ENCODE results near the gene CHRNA3. TPM values are rescaled to one million over a fixed set of nuclear protein-coding genes. Genes with fewer than 3 reads are reported as not detected.

Gene CHRNA3
- polyA plus RNA-seq, 1 donor (not counting 4 experiments of a cell fraction or from before 2014, with no cell fraction given), result not detected

DNA sequence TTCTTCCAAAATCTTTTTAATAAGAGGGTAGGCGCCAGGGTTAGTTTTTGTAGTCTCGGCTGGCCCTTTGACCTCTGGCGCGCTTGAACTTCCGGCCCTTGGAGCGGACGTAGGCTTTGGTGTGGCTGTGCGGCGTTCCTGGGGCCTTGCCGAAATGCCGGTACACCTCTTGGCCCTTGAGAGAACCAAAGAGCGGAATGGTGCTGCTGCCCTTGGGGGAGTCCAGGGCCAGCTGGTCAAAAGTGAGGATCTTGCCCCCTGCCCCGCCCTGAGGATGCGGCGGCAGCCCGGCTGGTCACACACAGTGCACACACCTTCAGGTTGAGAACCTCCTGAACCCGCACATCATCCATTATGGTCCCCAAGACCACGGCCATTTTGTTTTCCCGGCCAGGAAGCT lies 40.2 kb upstream of the CHRNA3 start:
- Histone ChIP-seq H2AFZ (ENCODE audit: control insufficient read depth, low read length) (no peak overlapping the region), H3K27ac (ENCODE audit: control insufficient read depth, insufficient read depth, low read length) (no peak overlapping the region), H3K9me3 (ENCODE audit: control insufficient read depth, low read depth, low read length) (no peaks in the 10 kb centered on the region), H3K79me2 (ENCODE audit: control insufficient read depth, insufficient read depth, low read length) (no peaks in the 10 kb centered on the region), H3K9me1 (ENCODE audit: control insufficient read depth, extremely low read depth, insufficient read depth, low read length) (no peaks in the 10 kb centered on the region), H3K4me2 (ENCODE audit: control insufficient read depth, extremely low read depth, insufficient read depth, low read depth, low read length) (no peak overlapping the region), H3K27me3 (ENCODE audit: control insufficient read depth, extremely low read depth, insufficient read depth, low read length) (no peaks in the 10 kb centered on the region), H3K9ac (ENCODE audit: control insufficient read depth, extremely low read depth, insufficient read depth, low read length) (no peak overlapping the region), H3K36me3 (ENCODE audit: control insufficient read depth in 2 of 2, extremely low read depth in 1 of 2, insufficient read depth in 2 of 2, low read length in 2 of 2) (no peaks in the 10 kb centered on the region), H3K4me3 (ENCODE audit: control insufficient read depth in 2 of 3, extremely low read depth in 1 of 3, insufficient read depth in 2 of 3, low read depth in 1 of 3, low read length in 3 of 3) (no peak overlapping the region), H3K4me1 (ENCODE audit: control insufficient read depth, extremely low read depth, insufficient read depth, low read length) (no peaks in the 10 kb centered on the region), H4K20me1 (ENCODE audit: control insufficient read depth, extremely low read depth, insufficient read depth, low read length) (no peaks in the 10 kb centered on the region)
- TF ChIP-seq EZH2 (IDR thresholded peaks at IDR 0.05; ENCODE audit: low read length), result no peak
- TF ChIP-seq, protein P1, sequence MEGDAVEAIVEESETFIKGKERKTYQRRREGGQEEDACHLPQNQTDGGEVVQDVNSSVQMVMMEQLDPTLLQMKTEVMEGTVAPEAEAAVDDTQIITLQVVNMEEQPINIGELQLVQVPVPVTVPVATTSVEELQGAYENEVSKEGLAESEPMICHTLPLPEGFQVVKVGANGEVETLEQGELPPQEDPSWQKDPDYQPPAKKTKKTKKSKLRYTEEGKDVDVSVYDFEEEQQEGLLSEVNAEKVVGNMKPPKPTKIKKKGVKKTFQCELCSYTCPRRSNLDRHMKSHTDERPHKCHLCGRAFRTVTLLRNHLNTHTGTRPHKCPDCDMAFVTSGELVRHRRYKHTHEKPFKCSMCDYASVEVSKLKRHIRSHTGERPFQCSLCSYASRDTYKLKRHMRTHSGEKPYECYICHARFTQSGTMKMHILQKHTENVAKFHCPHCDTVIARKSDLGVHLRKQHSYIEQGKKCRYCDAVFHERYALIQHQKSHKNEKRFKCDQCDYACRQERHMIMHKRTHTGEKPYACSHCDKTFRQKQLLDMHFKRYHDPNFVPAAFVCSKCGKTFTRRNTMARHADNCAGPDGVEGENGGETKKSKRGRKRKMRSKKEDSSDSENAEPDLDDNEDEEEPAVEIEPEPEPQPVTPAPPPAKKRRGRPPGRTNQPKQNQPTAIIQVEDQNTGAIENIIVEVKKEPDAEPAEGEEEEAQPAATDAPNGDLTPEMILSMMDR (optimal IDR thresholded peaks at IDR 0.05 in 1 of 3, IDR thresholded peaks at IDR 0.05 in 1 of 3, conservative IDR thresholded peaks at IDR 0.05 in 1 of 3; ENCODE audit: extremely low read depth in 1 of 3, insufficient read depth in 2 of 3, low read length in 3 of 3), result no peak
- dilution Hi-C loops (cut with MboI; ENCODE audit: extremely low pct_ligation_motif_present, low sequenced_read_pairs), result no loop called here
- no peak for DNase-seq (ENCODE audit: low read depth, low spot score)
- FAIRE-seq, result no peak

DNA sequence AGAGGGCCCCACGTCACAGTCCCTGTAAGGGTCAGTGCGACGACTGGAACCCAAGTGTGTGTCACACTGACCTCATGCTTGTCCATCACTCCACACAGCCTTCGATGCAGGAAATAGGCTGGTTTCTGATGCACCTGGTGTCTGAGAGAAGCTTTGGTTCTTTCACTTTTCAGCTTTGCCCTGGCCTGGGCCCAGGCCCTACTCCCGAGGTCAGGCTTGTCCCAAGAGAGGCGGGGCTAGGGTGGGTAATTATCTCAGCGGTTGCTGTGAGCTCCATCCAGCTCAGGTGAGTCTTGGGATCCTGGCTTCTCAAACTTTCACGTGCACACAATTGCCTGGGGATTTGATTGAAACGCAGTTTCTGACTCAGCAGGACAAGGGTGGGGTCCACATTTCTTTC lies 39.8 kb upstream of the CHRNA3 start:
- no peak for TF ChIP-seq EZH2 (IDR thresholded peaks at IDR 0.05; ENCODE audit: low read length)
- TF ChIP-seq, protein P1 (optimal IDR thresholded peaks at IDR 0.05 in 1 of 3, IDR thresholded peaks at IDR 0.05 in 1 of 3, conservative IDR thresholded peaks at IDR 0.05 in 1 of 3; ENCODE audit: extremely low read depth in 1 of 3, insufficient read depth in 2 of 3, low read length in 3 of 3), result no peak
- no peak for DNase-seq (ENCODE audit: low read depth, low spot score)

More for the DNA sequence above, 39.8 kb upstream of the CHRNA3 start:
- Histone ChIP-seq H3K79me2 (ENCODE audit: control insufficient read depth, insufficient read depth, low read length) (no peaks in the 10 kb centered on the region), H3K4me1 (ENCODE audit: control insufficient read depth, extremely low read depth, insufficient read depth, low read length) (no peaks in the 10 kb centered on the region), H3K4me2 (ENCODE audit: control insufficient read depth, extremely low read depth, insufficient read depth, low read depth, low read length) (no peak overlapping the region), H3K36me3 (ENCODE audit: control insufficient read depth in 2 of 2, extremely low read depth in 1 of 2, insufficient read depth in 2 of 2, low read length in 2 of 2) (no peaks in the 10 kb centered on the region), H2AFZ (ENCODE audit: control insufficient read depth, low read length) (no peak overlapping the region), H4K20me1 (ENCODE audit: control insufficient read depth, extremely low read depth, insufficient read depth, low read length) (no peaks in the 10 kb centered on the region), H3K27ac (ENCODE audit: control insufficient read depth, insufficient read depth, low read length) (no peak overlapping the region), H3K4me3 (ENCODE audit: control insufficient read depth in 2 of 3, extremely low read depth in 1 of 3, insufficient read depth in 2 of 3, low read depth in 1 of 3, low read length in 3 of 3) (no peak overlapping the region), H3K27me3 (ENCODE audit: control insufficient read depth, extremely low read depth, insufficient read depth, low read length) (no peaks in the 10 kb centered on the region), H3K9me3 (ENCODE audit: control insufficient read depth, low read depth, low read length) (no peaks in the 10 kb centered on the region), H3K9me1 (ENCODE audit: control insufficient read depth, extremely low read depth, insufficient read depth, low read length) (no peaks in the 10 kb centered on the region), H3K9ac (ENCODE audit: control insufficient read depth, extremely low read depth, insufficient read depth, low read length) (no peak overlapping the region)
- no peak for FAIRE-seq
- dilution Hi-C loops (cut with MboI; ENCODE audit: extremely low pct_ligation_motif_present, low sequenced_read_pairs), result no loop called here

All from keratinocyte (primary cell).